DMS114 treated with DMSO at 0.1 percent for 48 hours (cell line): Measurements from ENCODE around the gene SIGLECL1.

Experiments
- DNase-seq: peaks from one replicate; lab custom pipeline; 2025; ENCODE audit not compliant: unreplicated experiment; lab: John Stamatoyannopoulos, UW

SIGLECL1 gene

DNA sequence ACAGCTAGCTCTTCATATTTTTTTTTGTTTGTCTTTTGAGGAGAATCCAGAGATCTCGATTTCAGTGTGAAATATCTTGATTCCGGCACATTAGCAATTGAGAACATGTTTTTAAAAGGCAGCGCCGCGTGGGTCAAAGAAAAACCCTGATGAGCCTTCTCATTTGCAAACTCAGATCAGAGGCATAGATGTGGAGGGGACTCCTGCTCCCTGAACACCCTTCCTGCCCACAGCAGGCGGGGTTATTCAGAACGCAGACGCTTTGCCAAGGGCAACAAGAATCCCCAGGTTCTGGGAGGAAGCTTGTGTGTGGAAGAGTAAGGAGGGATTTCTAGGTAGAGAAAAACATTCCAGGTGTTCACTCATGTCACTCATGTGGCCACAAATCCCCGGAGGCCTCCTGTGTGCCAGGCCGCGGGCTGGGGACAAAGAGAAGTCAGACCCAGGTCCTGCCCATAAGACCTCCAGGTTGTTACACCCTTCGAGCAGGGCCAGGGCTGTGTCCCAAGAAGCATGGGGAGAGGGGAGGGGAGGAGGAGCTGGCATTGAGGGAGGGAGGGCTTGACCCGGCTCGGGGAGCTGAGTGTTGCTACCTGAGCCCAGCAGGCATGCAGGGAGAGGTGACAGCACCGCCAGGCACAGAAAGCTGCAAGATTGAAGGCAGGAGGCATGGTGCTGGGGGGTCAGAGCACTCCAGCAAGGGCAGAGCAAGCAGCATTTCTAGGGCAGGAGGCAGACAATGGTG, 44.7 kb downstream of the SIGLECL1 start:
- no peak for DNase-seq

DNA sequence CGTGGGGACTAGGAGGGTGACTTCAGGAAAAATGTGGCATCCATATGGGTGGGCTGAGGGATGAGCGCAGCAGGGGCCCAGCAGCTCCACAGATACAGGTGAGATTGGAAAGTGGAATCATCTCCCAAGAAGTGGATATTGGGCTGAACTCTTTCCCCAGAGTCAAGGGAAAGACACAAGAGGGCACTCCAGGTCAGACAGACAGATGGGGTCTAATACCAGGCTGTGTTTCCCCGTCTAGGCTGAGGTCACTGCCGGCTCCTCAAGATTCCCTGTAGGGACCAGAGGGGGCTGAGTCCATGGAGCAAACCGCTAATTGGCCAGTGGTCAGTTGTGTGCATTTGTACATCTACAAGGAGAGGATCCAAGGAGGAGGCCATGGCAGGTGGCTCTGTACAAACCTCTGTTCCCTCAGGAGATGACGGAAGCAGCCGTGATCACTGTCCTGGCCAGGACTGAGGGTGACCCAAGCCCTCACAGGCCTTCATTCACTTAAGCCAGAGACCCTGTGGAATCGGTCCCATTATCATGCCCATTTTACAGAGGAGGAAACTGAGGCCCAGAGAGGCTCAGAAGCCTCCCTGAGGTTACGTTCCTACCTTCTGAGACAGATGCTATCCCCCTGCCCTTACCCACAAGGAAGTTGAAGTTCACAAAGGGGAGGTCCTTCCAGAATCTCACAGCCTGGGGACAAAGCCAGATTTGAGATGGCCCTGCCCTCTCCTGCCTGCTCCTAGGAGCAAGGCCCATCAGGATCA, 45.6 kb downstream of the SIGLECL1 start:
- DNase-seq: no peak

DNA sequence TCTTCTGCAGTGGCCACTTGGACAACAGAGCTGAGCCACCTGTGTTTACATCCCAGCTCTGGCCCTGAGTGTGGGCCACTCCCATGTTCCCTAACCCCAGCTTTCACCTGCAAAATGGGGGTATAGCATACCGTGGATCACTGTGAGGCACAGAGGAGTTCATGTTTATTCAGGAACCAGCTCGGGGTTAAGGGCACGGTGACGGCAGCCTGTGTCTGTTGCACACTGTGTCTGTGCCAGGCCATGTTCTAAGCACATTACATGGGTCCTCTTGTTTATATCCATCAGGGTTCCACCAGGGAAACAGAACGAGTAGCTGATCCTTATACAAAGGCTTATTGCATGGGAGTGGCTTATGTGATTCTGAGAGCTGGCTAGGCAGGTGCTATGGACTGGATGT, 46.5 kb downstream of the SIGLECL1 start:
- no peak for DNase-seq

DNA sequence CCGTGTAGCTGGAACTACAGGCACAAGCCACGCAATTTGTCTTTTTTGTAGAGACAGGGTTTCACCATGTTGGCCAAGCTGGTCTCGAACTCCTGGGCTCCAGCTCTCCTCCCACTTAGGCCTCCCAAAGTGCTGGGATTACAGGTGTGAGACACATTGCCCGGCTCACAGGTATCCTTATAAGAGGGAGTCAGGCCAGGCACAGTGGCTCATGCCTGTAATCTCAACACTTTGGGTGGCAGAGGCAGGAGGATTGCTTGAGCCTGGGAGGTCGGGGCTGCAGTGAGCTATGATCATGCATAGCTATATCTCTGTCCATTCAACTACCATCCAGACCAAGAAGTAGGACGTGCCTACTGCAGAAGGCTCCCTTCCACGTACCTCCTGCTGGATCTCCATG, 50.4 kb downstream of the SIGLECL1 start:
- no peak for DNase-seq

DNA sequence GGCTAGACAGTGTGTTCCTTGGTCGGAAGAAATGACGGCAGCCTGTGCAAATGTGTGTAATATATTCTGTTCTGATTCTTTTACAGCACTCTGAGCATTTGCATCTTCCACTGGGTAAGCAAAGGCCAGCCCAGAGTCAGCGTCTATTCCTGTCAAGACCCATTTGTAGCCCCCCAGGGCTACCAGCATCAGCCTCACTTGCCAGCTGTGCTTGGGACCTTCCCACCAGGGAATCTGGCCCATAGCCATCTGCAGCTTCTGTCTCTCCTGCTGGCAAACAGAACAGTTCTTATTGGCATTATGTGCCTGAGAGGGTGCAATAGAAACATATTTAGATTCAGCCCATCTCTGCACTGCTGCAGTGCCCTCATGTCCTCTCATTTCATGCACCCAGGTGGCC, 54.6 kb downstream of the SIGLECL1 start:
- no peak for DNase-seq

DNA sequence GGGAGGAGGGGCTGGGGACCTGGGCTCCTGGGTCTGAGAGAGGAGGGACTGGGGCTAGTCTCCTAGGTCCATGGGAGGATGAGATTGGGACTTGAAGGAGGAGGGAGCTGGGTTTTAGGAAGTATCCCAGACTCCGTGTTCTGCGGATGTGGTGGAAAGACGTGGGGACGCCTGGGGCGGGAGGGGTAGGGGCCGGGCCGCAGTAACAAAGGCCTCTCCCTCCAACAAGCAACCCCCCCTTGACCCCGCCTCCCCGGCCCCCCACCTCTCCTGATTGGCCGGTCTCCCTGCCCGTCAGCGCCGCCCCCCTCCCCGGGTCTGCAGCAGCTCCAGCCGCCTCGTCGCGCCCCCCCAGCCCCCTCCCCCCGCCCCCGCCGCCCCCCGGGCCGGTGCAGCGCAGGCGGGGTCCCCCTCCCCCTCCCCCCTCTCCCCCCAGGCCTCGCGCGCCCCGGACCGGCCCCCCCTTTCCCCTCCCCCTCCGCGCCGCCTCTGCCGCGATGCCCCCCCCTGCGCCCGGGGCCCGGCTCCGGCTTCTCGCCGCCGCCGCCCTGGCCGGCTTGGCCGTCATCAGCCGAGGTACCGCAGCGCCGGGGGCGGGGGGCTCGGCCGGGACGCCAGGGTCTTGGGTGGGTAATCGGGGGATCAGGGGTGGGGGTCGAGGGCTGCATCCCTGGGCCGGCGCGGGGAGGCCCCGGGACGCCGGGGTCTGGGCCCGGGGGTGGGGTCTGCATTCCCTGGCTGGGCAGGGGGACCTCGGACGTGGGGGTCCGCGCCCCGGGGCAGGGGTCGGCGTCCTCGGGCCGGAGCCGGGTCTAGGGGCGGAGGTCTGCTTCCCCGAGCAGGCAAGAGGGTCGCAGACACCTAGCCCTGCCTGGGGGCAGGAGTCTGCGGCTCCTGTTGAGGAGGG, 60.7 kb downstream of the SIGLECL1 start, which contains the start of gene IGLON5:
TSS of gene IGLON5 (plus strand) at position 294 of the 907 bp plus-strand sequence. CDS start at position 498, 204 bp downstream.
- DNase-seq: no peak

DNA sequence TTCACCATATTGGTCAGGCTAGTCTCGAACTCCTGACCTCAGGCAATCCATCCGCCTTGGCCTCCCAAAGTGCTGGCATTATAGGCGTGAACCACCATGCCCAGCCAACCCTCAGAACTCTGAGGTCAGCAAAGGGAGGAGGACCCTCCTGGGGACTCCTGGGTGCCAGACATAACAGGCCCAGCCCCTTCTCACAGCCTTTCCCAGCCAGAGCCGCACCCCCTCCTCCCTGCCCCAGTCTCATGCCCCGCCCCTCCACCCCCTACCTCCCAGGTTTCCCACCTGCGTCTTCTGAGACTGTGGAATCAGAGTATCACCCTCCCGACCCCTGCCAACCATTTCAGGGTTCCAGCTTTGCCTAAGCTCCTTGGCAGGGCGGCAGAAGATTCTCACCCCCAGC, 65.8 kb downstream of the SIGLECL1 start:
- DNase-seq: no peak

DNA sequence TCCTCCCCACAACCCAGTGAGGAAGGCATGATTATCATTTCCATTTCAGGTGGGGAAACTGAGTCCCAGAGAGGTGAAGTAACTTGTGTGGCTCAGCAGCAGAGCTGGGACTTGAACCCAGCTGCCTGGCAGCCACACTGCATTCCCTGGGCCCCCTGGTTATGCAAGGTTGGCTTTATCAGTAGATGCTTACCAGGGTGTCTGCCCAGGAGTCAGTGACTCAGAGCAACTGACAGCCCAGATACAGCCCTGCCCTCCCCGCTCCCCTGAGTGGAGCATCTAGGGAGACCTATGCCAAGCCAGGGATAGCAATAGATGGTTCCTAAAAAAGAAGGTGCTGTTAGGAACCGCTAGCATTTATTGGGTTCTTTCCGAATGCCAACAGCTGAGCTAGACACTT, 66.5 kb downstream of the SIGLECL1 start:
- DNase-seq: no peak

DNA sequence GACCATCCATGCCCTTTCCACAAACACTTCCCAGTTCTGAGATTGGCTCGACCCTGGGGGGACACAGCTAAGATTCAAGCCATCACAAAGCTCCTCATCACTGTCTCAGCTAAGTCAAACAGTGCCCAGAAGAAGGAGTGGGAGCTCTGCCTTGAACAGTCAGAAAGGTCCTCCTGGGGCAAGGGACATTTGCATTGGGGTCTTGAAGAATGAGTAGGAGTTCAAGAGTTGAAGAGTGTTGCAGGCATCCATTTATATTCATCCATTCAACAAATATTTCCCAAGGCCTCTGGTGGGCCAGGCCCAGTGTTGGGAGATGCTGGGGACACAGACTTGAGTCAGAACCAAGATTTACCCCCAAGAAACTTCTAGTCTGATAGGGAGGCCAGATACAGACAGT, 67.1 kb downstream of the SIGLECL1 start:
- DNase-seq: no peak
